Posterior cingulate gyrus (tissue), 11 donors: ENCODE data around the gene FOXL3.
A peak's percentile ranks its signal among the peaks of the same experiment; 100 is the strongest.
"Not testable (repeated sequence)": the region's sequence is repeated elsewhere in the genome, so short reads cannot be mapped to it uniquely, and the experiment has no call there.

Experiments used
- DNase-seq, 10 donors: peaks; one replicate each; pipeline versions ENCODE4 v3.0.0 to v3.0.0-alpha.2; 2020 to 2021; ENCODE audit warnings: mixed read lengths in 3 of 10
- intact Hi-C: fragments of 100-400 bp; cut with DNase I; formaldehyde crosslinking; loops from one replicate; pipeline ENCODE4 v1.15.1; 2023

Gene FOXL3

GRCh38 chr7:254337-255037, 35.5 kb upstream of the FOXL3 start:
- intact Hi-C loops: no loop called here
- peak in 3 of 10 donors; percentile 22 to 38 (median 36) for DNase-seq

DNA sequence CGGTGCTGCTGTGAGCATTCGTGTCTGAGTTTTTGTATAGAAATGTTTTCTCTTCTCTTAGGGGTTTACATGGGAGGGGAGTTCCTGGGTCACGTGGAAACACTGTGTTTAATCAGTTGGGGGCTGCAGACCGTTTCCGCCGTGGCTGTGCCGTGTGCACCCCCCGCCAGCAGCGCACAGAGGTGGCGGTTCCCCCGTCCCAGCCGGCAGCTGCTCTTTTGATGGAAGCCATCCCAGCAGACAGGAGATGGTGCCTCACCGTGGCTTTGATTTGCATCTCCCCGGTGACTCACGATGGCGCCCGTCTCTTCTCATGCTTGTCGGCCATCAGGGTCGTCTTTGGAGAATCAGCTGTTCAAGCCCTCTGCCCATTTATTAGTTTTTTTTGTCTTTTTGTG, 34.9 kb upstream of the FOXL3 start:
- DNase-seq: peak in 3 of 10 donors; percentile 49 to 73 (median 62)
- intact Hi-C loops: no loop called here

DNA sequence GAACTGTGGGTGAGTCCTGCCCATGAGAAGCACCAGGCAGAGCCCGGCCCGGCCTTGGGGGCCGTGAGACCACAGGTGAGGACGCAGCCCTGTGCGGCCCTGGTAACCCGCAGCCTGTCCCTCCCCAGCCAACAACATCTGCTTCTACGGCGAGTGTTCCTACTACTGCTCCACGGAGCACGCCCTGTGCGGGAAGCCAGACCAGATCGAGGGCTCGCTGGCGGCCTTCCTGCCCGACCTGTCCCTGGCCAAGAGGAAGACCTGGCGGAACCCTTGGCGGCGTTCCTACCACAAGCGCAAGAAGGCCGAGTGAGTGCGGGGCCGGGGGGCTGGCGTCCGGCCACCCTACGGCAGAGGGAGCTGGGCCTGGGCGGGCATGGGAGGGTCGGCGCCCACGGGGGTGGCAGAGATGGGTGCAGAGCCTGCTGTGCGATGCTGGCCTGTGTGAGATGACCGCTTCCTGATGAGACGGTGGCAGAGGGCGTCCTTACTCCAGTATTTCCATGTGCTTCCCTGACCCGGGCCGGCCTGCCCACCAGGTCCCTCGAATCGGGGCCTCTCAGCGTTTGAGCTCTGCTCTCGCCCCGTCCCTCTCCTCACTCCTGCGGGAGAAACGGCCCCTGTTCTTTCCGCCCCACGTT, 34.1 kb upstream of the FOXL3 start:
- peak in 4 of 10 donors; percentile 23 to 76 (median 63) for DNase-seq
- intact Hi-C loops: no loop called here

DNA sequence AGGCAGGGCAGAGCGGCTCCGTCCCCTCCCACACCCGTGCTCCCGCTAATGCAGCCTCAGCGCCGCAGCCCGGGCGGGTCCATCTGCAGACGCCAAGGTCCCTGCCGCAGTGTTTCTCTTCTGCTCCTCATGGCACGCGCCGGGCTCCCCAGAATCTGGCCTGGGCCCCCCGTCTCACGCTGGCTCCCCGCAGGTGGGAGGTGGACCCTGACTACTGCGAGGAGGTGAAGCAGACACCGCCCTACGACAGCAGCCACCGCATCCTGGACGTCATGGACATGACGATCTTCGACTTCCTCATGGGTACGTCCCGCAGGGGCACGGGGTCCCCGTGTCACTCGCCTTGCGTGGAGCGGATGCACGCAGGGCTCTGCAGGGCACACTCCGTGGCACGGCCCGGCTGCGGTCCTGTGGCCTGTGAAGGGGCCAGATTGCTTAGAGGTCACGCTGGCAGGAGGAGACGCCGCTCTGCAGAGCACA, 33.5 kb upstream of the FOXL3 start:
- peak in 4 of 10 donors; percentile 16 to 83 (median 72) for DNase-seq
- intact Hi-C loops: no loop called here

GRCh38 chr7:256981-257646, 32.9 kb upstream of the FOXL3 start:
- peak in 3 of 10 donors; percentile 17 to 82 (median 50) for DNase-seq
- intact Hi-C loops: no loop called here

DNA sequence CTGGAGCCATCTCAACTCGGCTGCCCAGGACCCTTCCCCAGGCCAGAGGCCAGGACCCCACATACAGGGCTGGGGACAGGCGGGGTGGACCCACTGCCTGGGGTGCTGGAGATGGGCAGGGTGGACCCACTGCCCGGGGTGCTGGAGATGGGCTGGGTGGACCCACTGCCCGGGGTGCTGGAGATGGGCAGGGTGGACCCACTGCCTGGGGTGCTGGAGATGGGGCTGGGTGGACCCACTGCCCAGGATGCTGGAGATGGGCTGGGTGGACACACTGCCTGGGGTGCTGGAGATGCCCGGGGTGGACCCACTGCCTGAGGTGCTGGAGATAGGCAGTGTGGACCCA, 32.4 kb upstream of the FOXL3 start:
- DNase-seq: peak in 2 of 10 donors; percentile 11 to 26
- intact Hi-C loops: no loop called here

GRCh38 chr7:258476-259190, 31.3 kb upstream of the FOXL3 start:
- intact Hi-C loops: no loop called here
- DNase-seq: peak in 4 of 10 donors; percentile 22 to 83 (median 64)

DNA sequence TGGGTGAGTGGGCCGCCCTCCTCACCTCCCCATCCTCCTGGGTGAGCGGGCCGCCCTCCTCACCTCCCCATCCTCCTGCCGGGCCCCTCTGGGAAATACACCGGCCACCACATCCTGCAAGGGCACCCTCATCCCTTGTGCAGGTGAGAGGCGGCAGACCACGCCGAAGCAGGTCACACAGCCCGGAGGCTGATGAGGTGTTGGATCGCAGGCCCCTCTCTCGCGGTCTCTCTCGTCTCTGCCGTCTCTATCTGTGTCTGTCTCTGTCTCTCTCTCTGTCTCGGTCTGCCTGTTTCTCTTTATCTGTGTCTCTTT, 30.8 kb upstream of the FOXL3 start:
- intact Hi-C loops: no loop called here
- peak in 2 of 10 donors; percentile 69 to 74 for DNase-seq

DNA sequence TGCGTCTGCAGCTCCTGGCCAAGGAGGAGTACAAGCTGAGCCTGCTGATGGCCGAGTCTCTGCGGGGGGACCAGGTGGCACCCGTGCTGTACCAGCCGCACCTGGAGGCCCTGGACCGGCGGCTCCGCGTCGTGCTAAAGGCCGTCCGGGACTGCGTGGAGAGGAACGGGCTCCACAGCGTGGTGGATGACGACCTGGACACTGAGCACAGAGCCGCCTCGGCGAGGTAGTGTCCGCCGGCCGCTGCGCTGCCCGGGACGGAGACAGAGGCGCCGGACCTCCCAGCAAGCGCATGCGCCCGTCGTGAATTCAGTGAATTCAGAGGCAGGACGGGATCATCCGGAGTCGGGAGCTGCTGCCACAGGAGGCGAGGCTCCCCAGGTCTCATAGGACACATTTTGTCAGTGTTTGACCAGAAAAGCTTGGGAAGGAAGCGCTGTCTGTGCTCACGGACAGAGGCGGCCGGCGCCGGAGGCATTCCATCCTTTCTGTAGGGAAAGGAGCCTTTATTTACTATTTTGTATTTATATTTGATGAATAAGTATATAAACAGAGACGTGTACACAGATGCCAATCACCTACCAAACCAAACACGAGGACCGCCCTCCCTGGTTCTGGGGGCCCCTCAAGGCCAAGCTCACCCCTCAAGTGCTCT, 30.1 kb upstream of the FOXL3 start:
- peak in 4 of 10 donors; percentile 21 to 72 (median 60) for DNase-seq
- intact Hi-C loops: no loop called here

DNA sequence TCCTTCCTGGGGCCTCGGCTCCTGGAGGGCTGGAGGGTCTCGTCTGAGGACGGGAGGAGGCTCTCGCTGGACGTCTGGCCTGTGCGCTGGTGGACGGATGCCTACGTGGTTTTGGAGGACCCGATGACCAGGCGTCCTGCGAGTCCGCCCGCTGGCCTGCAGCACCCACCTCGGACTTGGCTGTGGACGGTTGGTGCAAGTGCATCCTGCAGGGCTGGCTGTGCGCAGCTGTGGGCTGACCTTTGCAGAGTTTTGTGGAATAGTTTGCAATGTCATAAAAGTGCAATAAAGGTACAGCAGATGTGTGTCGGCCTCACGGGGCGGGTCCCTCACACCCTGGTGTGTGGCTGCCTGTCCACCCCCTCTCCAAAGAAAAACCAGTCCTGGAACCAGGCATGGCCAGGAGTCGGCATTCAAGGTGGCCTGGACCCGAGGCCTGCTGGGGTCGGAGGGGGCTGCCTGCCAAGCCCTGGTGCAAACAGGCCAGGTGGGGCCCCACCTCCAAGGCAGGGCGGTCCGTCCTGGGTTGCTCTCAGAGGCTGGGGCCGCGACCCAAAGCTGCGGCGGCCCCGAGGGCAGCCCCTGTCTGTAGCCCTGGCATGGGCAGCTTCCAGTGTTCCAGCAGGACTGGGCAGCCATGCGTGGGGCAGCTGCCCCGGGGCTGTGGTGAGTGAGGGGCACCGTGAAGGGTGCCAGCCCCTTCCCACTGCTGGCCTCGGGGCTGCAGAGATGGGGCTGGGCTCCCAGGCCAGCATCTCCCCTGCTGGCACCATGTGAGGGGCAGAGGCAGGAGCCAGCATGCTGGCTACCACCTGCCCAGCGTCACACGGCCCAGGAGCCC, 29.3 kb upstream of the FOXL3 start:
- peak in 4 of 10 donors; percentile 26 to 80 (median 72) for DNase-seq

GRCh38 chr7:261341-262250, 28.4 kb upstream of the FOXL3 start:
- peak in 4 of 10 donors; percentile 22 to 66 (median 57) for DNase-seq
- intact Hi-C loops: no loop called here

More for the DNA sequence above, 29.3 kb upstream of the FOXL3 start:
- intact Hi-C loops: no loop called here

DNA sequence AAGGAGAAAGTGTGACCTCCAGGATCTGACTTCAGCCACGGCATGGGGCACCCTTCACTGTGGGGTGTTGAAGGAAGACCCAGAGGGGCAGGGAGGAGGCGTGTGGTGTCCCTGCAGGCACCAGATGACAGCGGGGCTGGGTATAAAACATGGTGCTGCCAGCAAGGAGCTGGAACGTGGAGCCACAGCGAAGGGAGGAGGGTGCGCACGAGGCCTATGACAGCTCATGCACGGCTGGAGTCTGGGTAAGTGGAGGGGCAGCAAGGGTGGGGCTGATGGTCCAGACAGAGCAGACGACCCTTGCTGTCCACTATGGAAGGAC, 27.8 kb upstream of the FOXL3 start:
- intact Hi-C loops: no loop called here
- peak in 3 of 10 donors; percentile 19 to 52 (median 37) for DNase-seq

GRCh38 chr7:262631-263311, 27.2 kb upstream of the FOXL3 start:
- peak in 8 of 10 donors; percentile 27 to 86 (median 47) for DNase-seq
- intact Hi-C loops: not testable (repeated sequence)

DNA sequence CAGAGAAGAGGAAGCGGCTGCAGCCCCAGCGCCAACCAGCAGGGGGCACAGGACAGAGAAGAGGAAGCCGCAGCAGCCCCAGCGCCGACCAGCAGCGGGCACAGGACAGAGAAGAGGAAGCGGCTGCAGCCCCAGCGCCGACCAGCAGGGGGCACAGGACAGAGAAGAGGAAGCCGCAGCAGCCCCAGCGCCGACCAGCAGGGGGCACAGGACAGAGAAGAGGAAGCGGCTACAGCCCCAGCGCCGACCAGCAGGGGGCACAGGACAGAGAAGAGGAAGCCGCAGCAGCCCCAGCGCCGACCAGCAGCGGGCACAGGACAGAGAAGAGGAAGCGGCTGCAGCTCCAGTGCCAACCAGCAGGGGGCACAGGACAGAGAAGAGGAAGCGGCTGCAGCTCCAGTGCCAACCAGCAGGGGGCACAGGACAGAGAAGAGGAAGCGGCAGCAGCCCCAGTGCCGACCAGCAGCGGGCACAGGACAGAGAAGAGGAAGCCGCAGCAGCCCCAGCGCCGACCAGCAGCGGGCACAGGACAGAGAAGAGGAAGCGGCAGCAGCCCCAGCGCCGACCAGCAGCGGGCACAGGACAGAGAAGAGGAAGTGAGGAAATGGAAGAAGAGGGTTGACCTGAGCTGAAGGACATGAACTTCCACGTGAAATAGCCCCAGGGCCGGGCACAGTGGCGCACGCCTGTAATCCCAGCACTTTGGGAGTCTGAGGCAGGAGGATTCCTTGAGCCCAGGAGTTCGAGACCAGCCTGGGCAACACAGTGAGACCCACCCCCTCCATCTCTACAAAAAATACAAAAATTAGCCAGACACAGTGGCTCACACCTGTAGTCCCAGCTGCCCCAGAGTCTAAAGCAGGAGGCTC, 26.3 kb upstream of the FOXL3 start:
- peak in 5 of 10 donors; percentile 26 to 89 (median 73) for DNase-seq
- intact Hi-C loops: not testable (repeated sequence)

DNA sequence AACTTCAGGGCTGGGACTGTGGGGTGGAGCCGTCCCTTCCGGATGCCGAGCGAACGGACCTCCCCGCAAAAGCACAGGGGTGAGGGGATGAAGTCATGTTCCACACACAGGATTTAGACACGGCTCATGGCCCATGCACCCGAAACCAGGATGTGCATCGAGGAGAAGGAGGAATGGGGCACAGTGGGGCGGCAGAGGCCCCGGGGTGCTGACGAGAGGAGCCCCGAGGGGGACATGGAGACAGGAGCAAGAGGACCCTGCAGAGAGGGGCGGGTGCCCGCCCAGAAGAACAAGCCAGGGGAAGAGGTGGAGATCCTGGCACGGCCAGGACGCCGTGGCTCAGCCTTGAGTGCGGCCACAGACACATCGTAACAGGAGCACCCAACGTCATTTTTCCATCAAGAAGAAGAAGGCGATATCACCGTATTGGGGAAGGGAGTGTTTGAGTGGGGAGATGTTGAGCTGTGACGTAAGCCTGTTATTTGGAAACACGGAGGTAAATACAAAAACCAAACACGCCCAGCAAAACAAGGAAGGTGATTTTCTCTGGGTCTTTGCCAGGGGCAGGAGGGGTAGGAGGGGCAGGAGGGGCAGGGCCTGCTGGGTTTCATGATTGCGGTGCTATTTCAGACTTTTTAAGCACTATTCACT, 25.3 kb upstream of the FOXL3 start:
- DNase-seq: peak in 4 of 10 donors; percentile 28 to 76 (median 60)
- intact Hi-C loops: no loop called here
